GM12878 (cell line): Measurements from ENCODE around the gene ASS1. TPM values are rescaled to one million over a fixed set of nuclear protein-coding genes. Genes with fewer than 3 reads are reported as not detected.

Source experiments
- ATAC-seq: fragments of 200-7000 bp; cut with Tn5 transposase; 3 replicates; pipeline ENCODE4 v1.9.1; 2020; ENCODE audit warnings: mild to moderate bottlenecking, moderate library complexity
- BruUV-seq: library from RNA; stranded (reverse); fragments of 400-500 nt; replicated peaks from 2 replicates; lab custom pipeline; 2021; lab: Mats Ljungman, UMichigan
- CTCF ChIA-PET: fragments of 300-600 bp; sonication (Branson Sonifier 250); formaldehyde crosslinking; extraction: SDS; loops from one replicate; lab custom pipeline; 2021; ENCODE audit warnings: inconsistent platforms; lab: Yijun Ruan, JAX
- POLR2A ChIA-PET: fragments of 350-600 bp; formaldehyde crosslinking; extraction: SDS; loops from one replicate; lab custom pipeline; 2021; ENCODE audit warnings: inconsistent platforms; lab: Charles Lee
- RAD21 ChIA-PET: fragments of 300-600 bp; sonication (Branson Sonifier 250); formaldehyde crosslinking; loops from one replicate; lab custom pipeline; 2023; ENCODE audit warnings: antibody characterized with exemption; ENCODE audit not compliant: unreplicated experiment; lab: Charles Lee
- SMC1A ChIA-PET: fragments of 300-600 bp; sonication (Branson Sonifier 250); formaldehyde crosslinking; loops from one replicate; lab custom pipeline; 2023; ENCODE audit not compliant: unreplicated experiment, uncharacterized antibody; lab: Charles Lee
- DNase-seq: peaks from one replicate; pipeline ENCODE4 v3.0.0-alpha.2; 2011; ENCODE audit warnings: low read depth, low spot score
- FAIRE-seq: peaks from 3 replicates; lab custom pipeline; 2011; peaks lifted over from hg19 to GRCh38; lab: Jason Lieb, UNC
- H2AFZ ChIP-seq: 2 replicates; pipeline ENCODE4 v1.6.0; 2011; ENCODE audit warnings: low read depth, low read length, control low read depth; ENCODE audit not compliant: control insufficient read depth
- H3K27ac ChIP-seq: 2 replicates; pipeline ENCODE4 v1.5.1; 2011; ENCODE audit warnings: control low read depth; ENCODE audit not compliant: control insufficient read depth, insufficient read depth
- H3K27me3 ChIP-seq, 2 experiments: replicated peaks in 1 of 2; 2 replicates each; pipeline versions ENCODE4 v1.6.0 to v1.6.1; 2011; ENCODE audit warnings: low read length in 1 of 2; ENCODE audit not compliant: control insufficient read depth in 2 of 2, insufficient read depth in 2 of 2
- H3K36me3 ChIP-seq, 2 experiments: 2 replicates each; pipeline ENCODE4 v1.5.1; 2011; ENCODE audit warnings: low read length in 1 of 2; ENCODE audit not compliant: control insufficient read depth in 2 of 2, insufficient read depth in 2 of 2
- H3K4me1 ChIP-seq: 2 replicates; pipeline ENCODE4 v1.6.1; 2011; ENCODE audit warnings: mild to moderate bottlenecking, low read length, moderate library complexity, mixed read lengths; ENCODE audit not compliant: control insufficient read depth, insufficient read depth
- H3K4me2 ChIP-seq: 2 replicates; pipeline ENCODE4 v1.6.0; 2011; ENCODE audit warnings: control low read depth; ENCODE audit not compliant: control insufficient read depth, insufficient read depth
- H3K4me3 ChIP-seq: fragments of 200-600 bp; sonication (generic); 2 replicates; pipeline ENCODE4 v1.5.1; 2016
- H3K79me2 ChIP-seq: 2 replicates; pipeline ENCODE4 v1.6.0; 2011; ENCODE audit warnings: low read length; ENCODE audit not compliant: control insufficient read depth, insufficient read depth
- H3K9ac ChIP-seq: 2 replicates; pipeline ENCODE4 v1.8.0; 2011; ENCODE audit warnings: low read length, control low read depth, mixed read lengths; ENCODE audit not compliant: control insufficient read depth, insufficient read depth
- H3K9me3 ChIP-seq: replicated peaks from 3 replicates; pipeline ENCODE4 v1.5.1; 2011; ENCODE audit warnings: mild to moderate bottlenecking, low read length; ENCODE audit not compliant: control insufficient read depth, insufficient read depth
- H4K20me1 ChIP-seq: 2 replicates; pipeline ENCODE4 v1.6.0; 2011; ENCODE audit not compliant: control insufficient read depth, insufficient read depth
- ATF7 ChIP-seq: fragments of 450-650 bp; IDR thresholded peaks from 2 replicates; pipeline ENCODE4 v1.6.1; 2016; ENCODE audit warnings: low read depth, mild to moderate bottlenecking
- BACH1 ChIP-seq: fragments of 450-650 bp; IDR thresholded peaks from 2 replicates; pipeline ENCODE4 v1.6.1; 2017; ENCODE audit warnings: mild to moderate bottlenecking, borderline replicate concordance
- CEBPB ChIP-seq, 2 experiments: fragments of 150-350 bp in 1 of 2; IDR thresholded peaks; 2 replicates each; pipeline ENCODE4 v1.6.1; 2012 to 2014; ENCODE audit warnings: low read depth in 2 of 2, low read length in 2 of 2, borderline replicate concordance in 1 of 2, inconsistent platforms in 1 of 2
- FOXM1 ChIP-seq: IDR thresholded peaks from 2 replicates; pipeline ENCODE4 v1.6.1; 2012; ENCODE audit warnings: low read depth, mild to moderate bottlenecking, inconsistent platforms, low read length, moderate library complexity
- HCFC1 ChIP-seq: fragments of 150-350 bp; IDR thresholded peaks from 2 replicates; pipeline ENCODE4 v1.6.1; 2014; ENCODE audit warnings: low read length
- HSF1 ChIP-seq: fragments of 150-350 bp; IDR thresholded peaks from 2 replicates; pipeline ENCODE4 v1.6.1; 2014; ENCODE audit warnings: mild to moderate bottlenecking, low read depth, low read length
- IRF4 ChIP-seq: IDR thresholded peaks from 2 replicates; pipeline ENCODE4 v1.6.1; 2011; ENCODE audit warnings: low read depth, low read length
- IRF5 ChIP-seq: fragments of 450-650 bp; IDR thresholded peaks from 2 replicates; pipeline ENCODE4 v1.6.1; 2017; ENCODE audit warnings: borderline replicate concordance
- KAT2A ChIP-seq: conservative IDR thresholded peaks from 2 replicates; pipeline ENCODE4 v1.6.1; 2011; ENCODE audit warnings: low read depth, low read length; ENCODE audit not compliant: control insufficient read depth
- KLF5 ChIP-seq: fragments of 450-650 bp; IDR thresholded peaks from 2 replicates; pipeline ENCODE4 v1.6.1; 2014; ENCODE audit warnings: mild to moderate bottlenecking; ENCODE audit not compliant: partially characterized antibody
- MAX ChIP-seq: IDR thresholded peaks from 2 replicates; pipeline ENCODE4 v1.6.1; 2012; ENCODE audit warnings: low read depth, low read length, improper control_type of control experiment
- MTA2 ChIP-seq: fragments of 450-650 bp; IDR thresholded peaks from 2 replicates; pipeline ENCODE4 v1.6.1; 2016; ENCODE audit warnings: low read depth, mild to moderate bottlenecking, moderate library complexity
- NFIC ChIP-seq: IDR thresholded peaks from 2 replicates; pipeline ENCODE4 v1.6.1; 2012; ENCODE audit warnings: low read depth, mild to moderate bottlenecking, inconsistent platforms, low read length, moderate library complexity
- NFYA ChIP-seq: IDR thresholded peaks from 2 replicates; pipeline ENCODE4 v1.6.1; 2011; ENCODE audit warnings: low read depth, mild to moderate bottlenecking, low read length, improper control_type of control experiment, borderline replicate concordance
- NR2C1 ChIP-seq: fragments of 450-650 bp; IDR thresholded peaks from 2 replicates; pipeline ENCODE4 v1.6.1; 2017; ENCODE audit warnings: antibody characterized with exemption, mild to moderate bottlenecking, moderate library complexity
- POLR2A ChIP-seq: IDR thresholded peaks from 2 replicates; pipeline ENCODE4 v1.6.1; 2011; ENCODE audit warnings: low read depth, mild to moderate bottlenecking, low read length
- POLR2AphosphoS2 ChIP-seq: IDR thresholded peaks from 2 replicates; pipeline ENCODE4 v1.6.1; 2011; ENCODE audit warnings: low read depth, mild to moderate bottlenecking, low read length, improper control_type of control experiment, moderate library complexity
- POLR2AphosphoS5 ChIP-seq: IDR thresholded peaks from 2 replicates; pipeline ENCODE4 v1.6.1; 2011; ENCODE audit warnings: mild to moderate bottlenecking, low read length, inconsistent platforms
- SMAD1 ChIP-seq: fragments of 450-650 bp; IDR thresholded peaks from 2 replicates; pipeline ENCODE4 v1.6.1; 2018; ENCODE audit warnings: mild to moderate bottlenecking, low read depth; ENCODE audit not compliant: partially characterized antibody
- ZNF217 ChIP-seq: fragments of 450-650 bp; IDR thresholded peaks from 2 replicates; pipeline ENCODE4 v1.6.1; 2017; ENCODE audit warnings: antibody characterized with exemption, mild to moderate bottlenecking
- WGBS: methylation state at CpG from one replicate; pipeline ENCODE4 v1.1.6; 2016; ENCODE audit warnings: low lambda C conversion rate; ENCODE audit not compliant: insufficient replicate concordance, insufficient coverage; ENCODE audit errors: missing lambda C conversion rate; 5-methylcytosine and 5-hydroxymethylcytosine counted together
- in situ Hi-C: fragments of 300-500 bp; cut with MboI; formaldehyde crosslinking; loops from 9 replicates; pipeline ENCODE4 v1.14.3; 2018; ENCODE audit warnings: mixed read lengths
- intact Hi-C: fragments of 100-400 bp; cut with micrococcal nuclease; formaldehyde crosslinking; loops from one replicate; pipeline ENCODE4 v1.14.2; 2022; ENCODE audit not compliant: unreplicated experiment
- polyA plus RNA-seq, 11 experiments: library from polyadenylated mRNA; depleted of rRNA in 4 of 11; unstranded in 6 of 11; stranded (reverse) in 5 of 11; fragments of >200 nt; fragmentation: Nextera tagmentation in 4 of 11; fragmentation: Illumina TruSeq in 1 of 11; extraction: Ambion mirVana in 4 of 11; extraction: Trizol in 1 of 11; gene quantifications; 1 replicate in 1 of 11; 2 replicates in 10 of 11; pipeline versions ENCODE4 v1.2.1 to v1.2.3, GENCODE V29; 2011 to 2016; ENCODE audit warnings: inconsistent platforms in 2 of 11, missing spikeins in 2 of 11, low read depth in 1 of 11
- total RNA-seq, 4 experiments: library from RNA; depleted of rRNA in 3 of 4; stranded (reverse); fragments of >200 nt in 3 of 4; fragmentation: Illumina TruSeq in 1 of 4; extraction: Trizol in 1 of 4; gene quantifications; 2 replicates each; pipeline versions ENCODE4 v1.2.1 to v1.2.3, GENCODE V29; 2013 to 2021

Gene ASS1
- total and polyA plus RNA-seq, 10 of the 15 experiments (the other 5 are each of a cell fraction or from before 2014, with no cell fraction given), result 0.10 to 6.1 (median 0.28) TPM; not detected in 3

- TF ChIP-seq IRF5 (no peak), MAX (no peak), KLF5 (no peak), IRF4 (no peak)
Observed at GRCh38 chr9:130470950-130471349, 26.2 kb downstream of the ASS1 start (continued).

- Histone ChIP-seq H3K9ac (no peak overlapping the region), H3K4me1 (no peaks in the 10 kb centered on the region), H2AFZ (no peak overlapping the region), H3K27me3 (peaks cover 2 to 7% of the 10 kb centered on the region in 2 experiments; a peak in 3 of 4 replicates), H3K4me3 (no peak overlapping the region), H3K9me3 (no peaks in the 10 kb centered on the region), H3K36me3 (no peaks in the 10 kb centered on the region), H3K27ac (no peak overlapping the region), H3K79me2 (no peaks in the 10 kb centered on the region), H3K4me2 (no peak overlapping the region), H4K20me1 (no peaks in the 10 kb centered on the region)
- no peak for TF ChIP-seq KLF5
- TF ChIP-seq MTA2, result no peak
- no peak for TF ChIP-seq HSF1
- no peak for TF ChIP-seq KAT2A
- no peak for TF ChIP-seq ATF7
- no peak for TF ChIP-seq SMAD1
- TF ChIP-seq NFYA, result no peak
- TF ChIP-seq BACH1, result no peak
- TF ChIP-seq POLR2AphosphoS2, result no peak
- no peak for TF ChIP-seq ZNF217
- no peak for TF ChIP-seq NR2C1
- TF ChIP-seq CEBPB (IDR thresholded peaks at IDR 0.05; ENCODE audit: borderline replicate concordance in 1 of 2, low read depth in 2 of 2, low read length in 2 of 2), result no peak
- no peak for TF ChIP-seq POLR2A
- no peak for TF ChIP-seq POLR2AphosphoS5
- no peak for TF ChIP-seq HCFC1
- TF ChIP-seq FOXM1, result no peak
- no peak for TF ChIP-seq NFIC
- CTCF ChIA-PET, result no interaction called here
- DNase-seq (no peak), ATAC-seq (no peak), FAIRE-seq (no peak)
- in situ Hi-C loops, result no loop called here
- 25% methylated on average over 16 of the region's 20 CpGs for WGBS
- RAD21 ChIA-PET, result no interaction called here
- POLR2A ChIA-PET, result interaction anchor here (0.6 kb wide), 1 partner anchor 59 kb away, joined by 4 read pairs; no protein-coding TSS in a partner anchor
- BruUV-seq, result no TSS peak
- SMC1A ChIA-PET, result no interaction called here
- intact Hi-C loops, result no loop called here
Observed at GRCh38 chr9:130471411-130472183, 26.8 kb downstream of the ASS1 start.
